PC-3 (cell line): ENCODE measurements around the gene MGLL. TPM values are rescaled to one million over a fixed set of nuclear protein-coding genes. Genes with fewer than 3 reads are reported as not detected.
A peak's percentile ranks its signal among the peaks of the same experiment; 100 is the strongest.

Experiments
- ATAC-seq: fragments of 200-7000 bp; cut with Tn5 transposase; 2 replicates; pipeline ENCODE4 v1.9.1; 2020; ENCODE audit warnings: mild to moderate bottlenecking, moderate library complexity
- BruUV-seq: library from RNA; stranded (reverse); fragments of 400-500 nt; replicated peaks from 2 replicates; lab custom pipeline; 2021; lab: Mats Ljungman, UMichigan
- CTCF ChIA-PET: fragments of 300-600 bp; sonication (Branson Sonifier 250); formaldehyde crosslinking; loops from one replicate; lab custom pipeline; 2022; ENCODE audit warnings: antibody characterized with exemption; lab: Charles Lee
- POLR2A ChIA-PET: fragments of 300-600 bp; sonication (Branson Sonifier 250); formaldehyde crosslinking; loops from one replicate; lab custom pipeline; 2022; ENCODE audit warnings: antibody characterized with exemption; ENCODE audit not compliant: unreplicated experiment; lab: Charles Lee
- DNase-seq: peaks from one replicate; pipeline ENCODE4 v3.0.0-alpha.2; 2015
- H2AFZ ChIP-seq: fragments of 300-600 bp; sonication (generic); 2 replicates; pipeline ENCODE4 v1.6.0; 2016; ENCODE audit warnings: antibody characterized with exemption, low read length
- H3F3A ChIP-seq: fragments of 300-600 bp; sonication (generic); one replicate; pipeline ENCODE4 v1.6.0; 2017; ENCODE audit warnings: antibody characterized with exemption, low read length, control low read depth, mild to moderate bottlenecking; ENCODE audit not compliant: unreplicated experiment
- H3K27ac ChIP-seq: fragments of 300-600 bp; sonication (generic); 2 replicates; pipeline ENCODE4 v1.5.1; 2016; ENCODE audit warnings: mild to moderate bottlenecking, low read length
- H3K27me3 ChIP-seq: fragments of 300-600 bp; sonication (generic); 2 replicates; pipeline ENCODE4 v1.6.1; 2016; ENCODE audit warnings: low read length, mixed read lengths
- H3K36me3 ChIP-seq: fragments of 300-600 bp; sonication (generic); 2 replicates; pipeline ENCODE4 v1.6.1; 2016; ENCODE audit warnings: low read depth, mixed run types, low read length, mixed read lengths
- H3K4me1 ChIP-seq: fragments of 300-600 bp; sonication (generic); 2 replicates; pipeline ENCODE4 v1.5.1; 2016; ENCODE audit warnings: low read length; ENCODE audit not compliant: insufficient read depth
- H3K4me2 ChIP-seq: fragments of 300-600 bp; sonication (generic); 2 replicates; pipeline ENCODE4 v1.6.0; 2016; ENCODE audit warnings: low read length
- H3K4me3 ChIP-seq: fragments of 300-600 bp; sonication (generic); 2 replicates; pipeline ENCODE4 v1.5.1; 2016; ENCODE audit warnings: mild to moderate bottlenecking, low read length, mixed read lengths
- H3K79me2 ChIP-seq: fragments of 300-600 bp; sonication (generic); 2 replicates; pipeline ENCODE4 v1.6.1; 2017; ENCODE audit warnings: low read length, mixed read lengths
- H3K9ac ChIP-seq: fragments of 300-600 bp; sonication (generic); 2 replicates; pipeline ENCODE4 v1.6.0; 2016; ENCODE audit warnings: mild to moderate bottlenecking, low read length
- H3K9me2 ChIP-seq: fragments of 300-600 bp; sonication (generic); replicated peaks from 2 replicates; pipeline ENCODE4 v1.6.1; 2016; ENCODE audit warnings: mixed run types, low read length, mixed read lengths
- H3K9me3 ChIP-seq: fragments of 300-600 bp; sonication (generic); 2 replicates; pipeline ENCODE4 v1.6.1; 2016; ENCODE audit warnings: low read length, mixed read lengths
- H4K20me1 ChIP-seq: fragments of 300-600 bp; sonication (generic); 2 replicates; pipeline ENCODE4 v1.6.1; 2016; ENCODE audit warnings: low read length, mixed read lengths
- EZH2 ChIP-seq: fragments of 300-600 bp; sonication (generic); IDR thresholded peaks from one replicate; pipeline ENCODE4 v1.6.1; 2017; ENCODE audit warnings: antibody characterized with exemption, mild to moderate bottlenecking, low read length; ENCODE audit not compliant: unreplicated experiment
- EZH2phosphoT487 ChIP-seq: fragments of 300-600 bp; sonication (generic); IDR thresholded peaks from 2 replicates; pipeline ENCODE4 v1.6.1; 2018; ENCODE audit warnings: mild to moderate bottlenecking, antibody characterized with exemption, low read length, borderline replicate concordance
- intact Hi-C: fragments of 100-400 bp; cut with micrococcal nuclease; formaldehyde crosslinking; loops from 2 replicates; pipeline ENCODE4 v1.9.0; 2023
- total RNA-seq: library from RNA; depleted of rRNA; stranded (reverse); fragments of >200 nt; gene quantifications from 2 replicates; pipeline ENCODE4 v1.2.3, GENCODE V29; 2014
- TF ChIP-seq, protein P1 (sequence below): fragments of 300-600 bp; sonication (generic); conservative IDR thresholded peaks from 2 replicates; pipeline ENCODE4 v1.5.1; 2017; ENCODE audit warnings: antibody characterized with exemption, low read depth, mild to moderate bottlenecking, low read length

The MGLL gene
- total RNA-seq, 1 experiment from 2014 or later = 38.7 TPM

DNA sequence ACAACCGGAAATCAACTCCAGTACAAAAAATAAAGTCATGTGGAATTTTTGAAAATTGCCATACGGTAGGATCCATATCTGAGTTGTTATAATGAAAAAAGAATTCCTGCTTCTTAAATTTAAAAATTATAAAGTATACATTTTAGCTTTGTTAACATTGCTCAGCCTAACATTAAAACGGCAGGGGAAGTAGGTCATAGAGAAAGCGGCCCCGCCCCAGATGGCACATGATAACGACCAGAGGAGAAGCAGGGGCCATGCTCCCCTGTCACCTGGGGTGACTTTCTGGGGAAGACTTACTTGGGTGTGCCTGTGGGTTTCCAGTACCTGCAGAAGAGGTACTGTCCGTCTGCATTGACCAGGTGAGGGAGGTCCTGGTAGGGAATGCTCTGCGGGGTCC is 921 bp downstream of the MGLL start:
- Histone ChIP-seq H3K9me2 (no peaks in the 10 kb centered on the region), H3K9me3 (no peaks in the 10 kb centered on the region), H3F3A (no peaks in the 10 kb centered on the region), H3K27ac (peak overlapping the region; percentile 76), H3K36me3 (peaks cover 5% of the 10 kb centered on the region; the same call in 1 of the 2 replicates), H3K4me1 (peaks cover 64% of the 10 kb centered on the region), H3K27me3 (no peaks in the 10 kb centered on the region), H2AFZ (no peak overlapping the region), H4K20me1 (no peaks in the 10 kb centered on the region), H3K9ac (peak overlapping the region; percentile 89), H3K79me2 (peaks cover 57% of the 10 kb centered on the region), H3K4me3 (peak overlapping the region; percentile 80), H3K4me2 (peak overlapping the region; percentile 87)
- no peak for TF ChIP-seq EZH2
- TF ChIP-seq, protein P1, sequence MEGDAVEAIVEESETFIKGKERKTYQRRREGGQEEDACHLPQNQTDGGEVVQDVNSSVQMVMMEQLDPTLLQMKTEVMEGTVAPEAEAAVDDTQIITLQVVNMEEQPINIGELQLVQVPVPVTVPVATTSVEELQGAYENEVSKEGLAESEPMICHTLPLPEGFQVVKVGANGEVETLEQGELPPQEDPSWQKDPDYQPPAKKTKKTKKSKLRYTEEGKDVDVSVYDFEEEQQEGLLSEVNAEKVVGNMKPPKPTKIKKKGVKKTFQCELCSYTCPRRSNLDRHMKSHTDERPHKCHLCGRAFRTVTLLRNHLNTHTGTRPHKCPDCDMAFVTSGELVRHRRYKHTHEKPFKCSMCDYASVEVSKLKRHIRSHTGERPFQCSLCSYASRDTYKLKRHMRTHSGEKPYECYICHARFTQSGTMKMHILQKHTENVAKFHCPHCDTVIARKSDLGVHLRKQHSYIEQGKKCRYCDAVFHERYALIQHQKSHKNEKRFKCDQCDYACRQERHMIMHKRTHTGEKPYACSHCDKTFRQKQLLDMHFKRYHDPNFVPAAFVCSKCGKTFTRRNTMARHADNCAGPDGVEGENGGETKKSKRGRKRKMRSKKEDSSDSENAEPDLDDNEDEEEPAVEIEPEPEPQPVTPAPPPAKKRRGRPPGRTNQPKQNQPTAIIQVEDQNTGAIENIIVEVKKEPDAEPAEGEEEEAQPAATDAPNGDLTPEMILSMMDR = no peak
- no peak for TF ChIP-seq EZH2phosphoT487
- ChIA-PET CTCF (interaction anchor here (1.6 kb wide), 1 partner anchor 30 kb away, joined by 10 read pairs; no protein-coding TSS in a partner anchor), POLR2A (interaction anchor here (0.6 kb wide), 1 partner anchor 126 kb away, joined by 7 read pairs; no protein-coding TSS in a partner anchor)
- no TSS peak for BruUV-seq
- DNase-seq (no peak), ATAC-seq (no peak)
- intact Hi-C loops = loop anchor here (5.0 kb wide), 2 partner anchors 74 to 141 kb away; no protein-coding TSS in a partner anchor

DNA sequence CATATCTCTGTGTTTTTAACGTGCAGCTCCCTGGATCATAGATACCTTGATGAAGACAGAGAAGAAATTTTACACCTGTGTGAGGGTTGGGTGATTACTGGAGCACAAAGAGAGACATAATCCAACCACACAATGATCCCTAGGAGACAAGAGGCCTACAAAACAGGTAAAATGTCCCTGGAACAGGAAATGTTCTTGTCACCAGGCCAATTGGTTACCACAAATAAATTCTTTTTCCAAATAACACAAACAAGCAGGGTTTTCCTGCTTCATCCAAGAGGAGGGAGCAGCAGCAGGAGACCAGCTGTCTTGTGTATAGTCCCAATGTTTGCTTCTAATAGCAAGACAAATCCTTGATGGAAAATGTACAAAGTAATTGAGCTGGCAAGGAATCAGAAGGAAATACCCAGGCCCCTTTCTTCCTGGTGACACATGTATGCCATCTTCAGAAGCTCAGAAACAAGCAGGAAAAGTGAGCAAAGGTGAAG is 1.4 kb downstream of the MGLL start:
- POLR2A ChIA-PET = interaction anchor here (0.6 kb wide), 1 partner anchor 126 kb away, joined by 7 read pairs; no protein-coding TSS in a partner anchor
- peak overlapping the region; percentile 80 for H3K4me3 ChIP-seq
- CTCF ChIA-PET = interaction anchor here (1.6 kb wide), 1 partner anchor 30 kb away, joined by 10 read pairs; no protein-coding TSS in a partner anchor
- H3K4me2 ChIP-seq = peak overlapping the region; percentile 87
- no peaks in the 10 kb centered on the region for H3F3A ChIP-seq
- no TSS peak for BruUV-seq
- no peaks in the 10 kb centered on the region for H3K9me2 ChIP-seq
- TF ChIP-seq, protein P1 = no peak
- TF ChIP-seq EZH2phosphoT487 (no peak), EZH2 (no peak)
- peaks cover 8% of the 10 kb centered on the region for H3K36me3 ChIP-seq
- H4K20me1 ChIP-seq = no peaks in the 10 kb centered on the region
- DNase-seq (peak; percentile 78), ATAC-seq (peak; percentile 10)
- peaks cover 62% of the 10 kb centered on the region for H3K79me2 ChIP-seq
- H3K9ac ChIP-seq = peak overlapping the region; percentile 89
- no peak overlapping the region for H2AFZ ChIP-seq
- H3K9me3 ChIP-seq = no peaks in the 10 kb centered on the region
- peak overlapping the region; percentile 76 for H3K27ac ChIP-seq
- H3K4me1 ChIP-seq = peaks cover 69% of the 10 kb centered on the region
- intact Hi-C loops = loop anchor here (1.0 to 5.0 kb wide), 4 partner anchors 53 to 141 kb away; no protein-coding TSS in a partner anchor
- no peaks in the 10 kb centered on the region for H3K27me3 ChIP-seq
